MM.1S (cell line): ENCODE data around the gene PRKAG3.

ENCODE experiments used
- DNase-seq: peaks from one replicate; pipeline ENCODE4 v3.0.0-alpha.2; 2015
- H2AFZ ChIP-seq: fragments of 300-600 bp; sonication (generic); 2 replicates; pipeline ENCODE4 v1.6.0; 2016; ENCODE audit warnings: antibody characterized with exemption, low read length
- H3F3A ChIP-seq: fragments of 300-600 bp; sonication (generic); 2 replicates; pipeline ENCODE4 v1.6.1; 2016; ENCODE audit warnings: mild to moderate bottlenecking, antibody characterized with exemption, low read length, moderate library complexity, mixed read lengths; ENCODE audit not compliant: insufficient read depth
- H3K27ac ChIP-seq: fragments of 300-600 bp; sonication (generic); 2 replicates; pipeline ENCODE4 v1.5.1; 2016; ENCODE audit warnings: mild to moderate bottlenecking, low read length
- H3K27me3 ChIP-seq: fragments of 300-600 bp; sonication (generic); replicated peaks from 2 replicates; pipeline ENCODE4 v1.6.0; 2016; ENCODE audit warnings: low read length; ENCODE audit not compliant: insufficient read depth
- H3K36me3 ChIP-seq: fragments of 300-600 bp; sonication (generic); replicated peaks from 2 replicates; pipeline ENCODE4 v1.6.1; 2016; ENCODE audit warnings: mild to moderate bottlenecking, low read length, mixed read lengths; ENCODE audit not compliant: insufficient read depth
- H3K4me1 ChIP-seq: fragments of 300-600 bp; sonication (generic); 2 replicates; pipeline ENCODE4 v1.6.1; 2016; ENCODE audit warnings: low read length, mixed read lengths
- H3K4me2 ChIP-seq: fragments of 300-600 bp; sonication (generic); 2 replicates; pipeline ENCODE4 v1.6.0; 2016; ENCODE audit warnings: low read depth, low read length
- H3K4me3 ChIP-seq: fragments of 300-600 bp; sonication (generic); 2 replicates; pipeline ENCODE4 v1.5.1; 2016; ENCODE audit warnings: low read length, mixed read lengths
- H3K79me2 ChIP-seq: fragments of 300-600 bp; sonication (generic); 2 replicates; pipeline ENCODE4 v1.6.1; 2016; ENCODE audit warnings: mixed run types, low read length, mixed read lengths
- H3K9ac ChIP-seq: fragments of 300-600 bp; sonication (generic); 2 replicates; pipeline ENCODE4 v1.6.1; 2016; ENCODE audit warnings: low read length, mixed read lengths
- H3K9me2 ChIP-seq: fragments of 300-600 bp; sonication (generic); replicated peaks from 2 replicates; pipeline ENCODE4 v1.6.1; 2016; ENCODE audit warnings: mild to moderate bottlenecking, low read length, mixed read lengths; ENCODE audit not compliant: insufficient read depth
- H3K9me3 ChIP-seq: fragments of 300-600 bp; sonication (generic); replicated peaks from 2 replicates; pipeline ENCODE4 v1.6.1; 2016; ENCODE audit warnings: mild to moderate bottlenecking, low read length, mixed read lengths; ENCODE audit not compliant: insufficient read depth
- H4K20me1 ChIP-seq: fragments of 300-600 bp; sonication (generic); 2 replicates; pipeline ENCODE4 v1.6.1; 2016; ENCODE audit warnings: mild to moderate bottlenecking, low read length, moderate library complexity, mixed read lengths; ENCODE audit not compliant: insufficient read depth
- EZH2 ChIP-seq: fragments of 300-600 bp; sonication (generic); optimal IDR thresholded peaks from 2 replicates; pipeline ENCODE3; 2017; ENCODE audit warnings: low read depth, mild to moderate bottlenecking, antibody characterized with exemption, low read length, mixed read lengths
- EZH2phosphoT487 ChIP-seq: fragments of 300-600 bp; sonication (generic); IDR thresholded peaks from 2 replicates; pipeline ENCODE4 v1.6.1; 2018; ENCODE audit warnings: antibody characterized with exemption, low read length
- TF ChIP-seq, protein P1 (sequence below): fragments of 300-600 bp; sonication (generic); IDR thresholded peaks from 2 replicates; pipeline ENCODE4 v1.5.1; 2016; ENCODE audit warnings: antibody characterized with exemption, low read length, mixed read lengths

The PRKAG3 gene

DNA sequence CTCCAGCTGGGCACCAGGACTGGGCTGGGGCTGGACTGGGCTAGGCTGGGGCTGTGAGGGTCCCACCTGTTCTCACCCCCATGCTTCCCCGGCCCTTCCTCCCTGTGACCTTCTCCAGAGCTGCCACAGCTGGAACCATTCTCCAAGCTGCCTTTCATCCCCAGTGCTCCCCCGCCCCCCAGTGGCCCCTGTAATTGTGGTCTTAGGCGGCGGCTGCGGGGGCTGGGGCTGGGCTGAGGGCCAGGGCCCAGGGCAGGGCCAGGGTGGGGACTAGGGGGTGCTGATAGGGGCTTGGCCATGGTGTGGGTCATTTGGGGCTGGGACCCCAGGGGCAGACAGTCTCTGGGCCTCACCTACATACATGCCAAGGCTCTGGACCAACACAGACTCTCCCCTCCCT is 46.3 kb upstream of the PRKAG3 start:
- no peak for DNase-seq
- no peaks in the 10 kb centered on the region for H4K20me1 ChIP-seq
- H3K9me3 ChIP-seq: no peaks in the 10 kb centered on the region
- peaks cover 25% of the 10 kb centered on the region for H3K79me2 ChIP-seq
- H2AFZ ChIP-seq: no peak overlapping the region
- no peaks in the 10 kb centered on the region for H3K36me3 ChIP-seq
- no peak overlapping the region for H3K4me3 ChIP-seq
- peaks cover 26% of the 10 kb centered on the region for H3F3A ChIP-seq
- H3K9ac ChIP-seq: no peak overlapping the region
- no peak overlapping the region for H3K27ac ChIP-seq
- no peak for TF ChIP-seq EZH2
- H3K4me1 ChIP-seq: peaks cover 48% of the 10 kb centered on the region
- no peaks in the 10 kb centered on the region for H3K27me3 ChIP-seq
- no peak overlapping the region for H3K4me2 ChIP-seq
- H3K9me2 ChIP-seq: no peaks in the 10 kb centered on the region

DNA sequence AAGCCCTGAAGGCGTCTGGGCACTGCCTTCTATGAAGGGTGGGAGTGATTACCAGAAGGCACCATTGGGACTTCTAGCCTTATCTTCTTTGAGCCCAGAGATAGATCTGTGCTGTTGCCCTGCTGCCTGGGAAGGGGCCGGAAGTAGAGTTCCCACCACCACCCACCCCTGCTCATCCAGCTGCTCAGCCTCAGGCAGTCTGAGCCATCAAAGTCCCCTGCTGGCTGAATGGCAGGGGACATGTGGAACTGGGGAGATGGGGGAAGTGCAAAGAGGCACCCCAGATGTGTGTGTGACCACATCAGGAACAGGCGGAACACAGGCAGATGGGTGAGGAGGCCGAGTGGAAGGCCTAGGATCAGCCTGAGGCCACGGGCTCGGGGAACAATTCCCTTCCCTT is 45.7 kb upstream of the PRKAG3 start:
- TF ChIP-seq EZH2phosphoT487 (no peak), EZH2 (no peak)
- TF ChIP-seq, protein P1, sequence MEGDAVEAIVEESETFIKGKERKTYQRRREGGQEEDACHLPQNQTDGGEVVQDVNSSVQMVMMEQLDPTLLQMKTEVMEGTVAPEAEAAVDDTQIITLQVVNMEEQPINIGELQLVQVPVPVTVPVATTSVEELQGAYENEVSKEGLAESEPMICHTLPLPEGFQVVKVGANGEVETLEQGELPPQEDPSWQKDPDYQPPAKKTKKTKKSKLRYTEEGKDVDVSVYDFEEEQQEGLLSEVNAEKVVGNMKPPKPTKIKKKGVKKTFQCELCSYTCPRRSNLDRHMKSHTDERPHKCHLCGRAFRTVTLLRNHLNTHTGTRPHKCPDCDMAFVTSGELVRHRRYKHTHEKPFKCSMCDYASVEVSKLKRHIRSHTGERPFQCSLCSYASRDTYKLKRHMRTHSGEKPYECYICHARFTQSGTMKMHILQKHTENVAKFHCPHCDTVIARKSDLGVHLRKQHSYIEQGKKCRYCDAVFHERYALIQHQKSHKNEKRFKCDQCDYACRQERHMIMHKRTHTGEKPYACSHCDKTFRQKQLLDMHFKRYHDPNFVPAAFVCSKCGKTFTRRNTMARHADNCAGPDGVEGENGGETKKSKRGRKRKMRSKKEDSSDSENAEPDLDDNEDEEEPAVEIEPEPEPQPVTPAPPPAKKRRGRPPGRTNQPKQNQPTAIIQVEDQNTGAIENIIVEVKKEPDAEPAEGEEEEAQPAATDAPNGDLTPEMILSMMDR: no peak
- H4K20me1 ChIP-seq: no peaks in the 10 kb centered on the region
- H3K4me1 ChIP-seq: peaks cover 43% of the 10 kb centered on the region
- H3K9ac ChIP-seq: no peak overlapping the region
- peaks cover 19% of the 10 kb centered on the region for H3K79me2 ChIP-seq
- no peak overlapping the region for H3K27ac ChIP-seq
- H3K9me2 ChIP-seq: no peaks in the 10 kb centered on the region
- peaks cover 22% of the 10 kb centered on the region for H3F3A ChIP-seq
- H3K4me3 ChIP-seq: no peak overlapping the region
- DNase-seq: no peak
- H3K4me2 ChIP-seq: no peak overlapping the region; the same call in 1 of the 2 replicates
- no peaks in the 10 kb centered on the region for H3K9me3 ChIP-seq
- no peaks in the 10 kb centered on the region for H3K27me3 ChIP-seq
- H2AFZ ChIP-seq: no peak overlapping the region
- no peaks in the 10 kb centered on the region for H3K36me3 ChIP-seq

DNA sequence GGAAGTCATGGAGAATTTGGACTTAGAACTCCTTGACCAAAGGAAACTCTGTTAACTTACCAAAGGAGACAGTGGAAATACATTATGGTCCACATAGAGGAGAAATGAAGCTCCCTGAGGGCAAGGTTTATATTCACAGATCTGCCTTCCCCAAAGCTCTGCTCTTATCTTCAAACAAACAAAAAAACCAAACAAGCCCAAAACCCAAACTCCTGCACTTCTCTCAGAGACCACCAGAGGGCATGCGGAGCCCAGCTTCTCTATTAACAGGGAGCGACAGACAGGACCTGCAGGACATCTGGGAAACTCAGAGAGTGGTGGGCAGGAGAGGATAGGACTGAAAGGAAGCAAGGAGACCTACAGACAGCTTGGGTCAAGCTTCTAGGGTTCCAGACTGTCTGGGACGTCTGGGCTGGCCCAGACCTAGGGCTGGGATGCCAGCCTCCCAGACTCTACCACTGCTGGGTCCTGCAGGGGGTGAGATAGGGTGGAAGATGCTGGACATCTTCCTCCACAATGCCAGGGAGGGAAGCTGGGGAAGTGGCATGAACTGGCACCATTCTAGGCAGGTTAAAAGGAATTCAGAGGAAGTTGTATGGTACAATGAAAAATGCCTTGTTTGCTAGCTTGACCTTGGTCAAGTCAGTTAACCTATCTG is 45.1 kb upstream of the PRKAG3 start:
- Histone ChIP-seq H3K4me2 (peak overlapping the region; percentile 25; the same call in 1 of the 2 replicates), H3K9me2 (no peaks in the 10 kb centered on the region), H4K20me1 (no peaks in the 10 kb centered on the region), H2AFZ (0 out of 2 replicates have a peak overlapping the region, but pooled peaks have one; percentile 44), H3K9me3 (no peaks in the 10 kb centered on the region), H3F3A (peaks cover 19% of the 10 kb centered on the region), H3K27me3 (no peaks in the 10 kb centered on the region), H3K9ac (no peak overlapping the region), H3K79me2 (peaks cover 13% of the 10 kb centered on the region), H3K4me1 (peaks cover 36% of the 10 kb centered on the region), H3K27ac (no peak overlapping the region), H3K36me3 (no peaks in the 10 kb centered on the region), H3K4me3 (no peak overlapping the region)
- DNase-seq: peak; percentile 70
- no peak for TF ChIP-seq EZH2phosphoT487
- TF ChIP-seq, protein P1: peak; percentile 98

DNA sequence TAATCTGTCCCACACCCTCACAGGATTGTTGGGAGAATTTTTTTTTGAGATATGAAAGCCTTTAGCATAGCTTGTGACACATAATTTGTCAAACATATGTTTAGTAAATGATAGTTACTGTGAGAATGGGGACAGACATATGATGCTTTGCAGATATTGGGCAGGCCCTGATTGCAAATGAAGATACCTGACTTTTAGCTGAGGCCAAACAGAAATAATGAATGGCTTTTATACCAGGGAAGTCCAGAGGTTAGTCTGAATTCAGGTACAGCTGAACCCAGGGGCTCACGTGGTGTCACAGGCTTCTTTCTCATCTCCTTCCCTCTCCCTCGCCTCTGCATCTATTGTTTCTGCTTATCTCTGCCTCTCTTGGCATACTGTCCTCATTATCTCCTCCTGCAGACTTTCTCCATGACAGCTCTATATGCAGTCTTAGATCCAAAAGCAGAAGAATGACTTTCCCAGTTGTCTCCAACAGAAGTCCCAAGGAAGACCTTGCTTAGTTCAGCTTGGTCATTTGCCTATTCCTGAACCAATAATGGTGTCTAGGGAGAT is 44.2 kb upstream of the PRKAG3 start:
- Histone ChIP-seq H3K9me2 (no peaks in the 10 kb centered on the region), H3K9me3 (no peaks in the 10 kb centered on the region), H3K27ac (no peak overlapping the region), H3K27me3 (no peaks in the 10 kb centered on the region), H3K79me2 (peaks cover 4% of the 10 kb centered on the region), H3K36me3 (no peaks in the 10 kb centered on the region), H3K4me1 (peaks cover 34% of the 10 kb centered on the region), H2AFZ (no peak overlapping the region), H3K9ac (no peak overlapping the region), H3F3A (peaks cover 19% of the 10 kb centered on the region), H4K20me1 (no peaks in the 10 kb centered on the region), H3K4me3 (no peak overlapping the region), H3K4me2 (no peak overlapping the region)
- TF ChIP-seq, protein P1: no peak
- TF ChIP-seq EZH2phosphoT487 (no peak), EZH2 (no peak)
- no peak for DNase-seq
